ENCODE measurements around the gene NHSL2.
A peak's percentile ranks its signal among the peaks of the same experiment; 100 is the strongest.

NHSL2 gene

DNA sequence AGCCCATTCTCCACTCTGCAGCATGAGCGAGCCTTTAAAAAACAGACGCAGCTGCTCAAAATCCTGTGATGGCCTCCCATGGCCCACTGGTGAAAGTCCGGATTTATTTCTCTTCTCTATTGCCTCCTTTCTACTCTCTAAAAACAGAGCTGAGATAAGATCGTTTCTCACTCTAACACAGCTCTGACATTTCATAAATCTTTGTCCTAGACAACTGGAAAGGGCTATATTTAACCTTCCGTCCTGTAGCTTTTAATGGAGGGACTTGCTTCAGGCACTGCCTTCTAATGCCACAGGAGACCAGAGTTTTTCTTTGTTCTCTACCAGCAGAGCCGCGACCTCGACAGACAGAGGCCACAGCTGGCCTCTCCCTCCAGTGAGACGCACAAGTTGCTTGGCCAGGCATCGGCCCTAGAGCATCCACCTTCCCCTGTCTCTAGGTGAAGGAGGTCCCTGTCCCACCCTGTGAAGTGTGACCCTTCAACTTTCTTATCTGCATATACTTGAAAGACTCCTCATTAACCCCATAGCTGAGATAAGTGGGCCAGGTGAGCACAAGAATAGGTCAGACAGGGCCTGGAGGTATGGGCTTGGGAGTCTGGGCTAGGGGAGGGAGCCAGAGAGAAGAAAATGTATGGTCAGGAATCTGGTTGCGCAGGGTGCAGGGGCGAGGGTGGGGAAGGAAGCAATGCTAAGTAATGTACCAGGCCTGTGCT lies 171.1 kb downstream of the NHSL2 start:
- no peak for DNase-seq

GRCh38 chrX:72083291-72083690 lies 172.6 kb downstream of the NHSL2 start:
- no peak for DNase-seq

DNA sequence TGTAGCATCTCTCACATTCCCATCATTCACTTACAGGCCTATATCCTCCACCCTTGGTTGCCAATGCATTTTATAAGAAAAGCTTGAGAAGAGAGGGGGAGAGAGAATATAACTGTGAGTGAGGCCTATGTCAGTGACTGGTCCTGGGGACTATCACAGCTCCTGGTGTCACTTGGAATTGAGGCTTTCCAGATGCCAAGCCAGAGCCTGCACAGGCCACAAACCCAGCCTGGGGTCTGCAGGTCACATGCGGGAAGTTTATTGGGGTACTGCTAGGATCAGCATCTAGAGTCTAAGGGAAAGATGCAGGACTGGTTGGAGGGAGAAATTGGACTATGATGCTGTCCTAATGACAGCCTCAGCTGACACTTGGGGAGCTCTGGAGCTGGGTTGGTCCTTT lies 173.5 kb downstream of the NHSL2 start:
- DNase-seq = no peak

DNA sequence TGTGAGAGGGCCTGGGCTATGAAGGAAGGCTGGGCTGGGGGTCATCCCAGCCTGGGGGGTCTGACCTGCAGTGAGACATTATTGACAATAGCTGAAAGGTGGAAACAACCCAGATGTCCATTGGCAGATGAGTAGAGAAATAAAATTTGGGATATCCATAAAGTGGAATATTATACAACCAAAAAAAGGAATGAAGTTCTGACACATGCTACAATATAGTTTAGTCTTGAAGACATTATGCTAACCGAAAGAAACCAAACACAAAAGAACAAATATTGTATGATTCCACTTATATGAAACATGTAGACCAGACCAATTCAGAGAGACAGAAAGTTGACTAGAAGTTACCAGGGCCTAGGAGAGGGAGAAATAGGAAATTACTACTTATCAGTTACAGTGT lies 176.3 kb downstream of the NHSL2 start:
- DNase-seq = no peak

DNA sequence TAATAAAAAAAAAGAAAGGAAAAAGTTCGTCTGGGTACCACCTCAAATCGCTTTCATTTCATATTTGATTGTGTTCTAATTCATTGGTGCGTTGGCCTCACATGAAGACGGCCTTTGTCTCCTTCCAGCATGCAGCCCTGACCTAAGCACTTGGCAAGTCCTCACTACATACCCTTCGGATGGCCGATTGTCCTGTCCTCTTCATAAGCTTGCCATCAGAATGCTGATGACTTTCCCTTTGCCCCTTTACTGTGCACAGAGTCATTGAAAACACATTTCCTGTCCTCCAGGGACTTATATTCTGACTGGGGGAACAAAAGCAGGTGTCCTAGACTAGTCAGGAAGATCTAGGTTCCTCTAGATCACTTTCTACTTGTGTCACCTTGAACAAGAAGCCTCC lies 178.1 kb downstream of the NHSL2 start:
- no peak for DNase-seq

DNA sequence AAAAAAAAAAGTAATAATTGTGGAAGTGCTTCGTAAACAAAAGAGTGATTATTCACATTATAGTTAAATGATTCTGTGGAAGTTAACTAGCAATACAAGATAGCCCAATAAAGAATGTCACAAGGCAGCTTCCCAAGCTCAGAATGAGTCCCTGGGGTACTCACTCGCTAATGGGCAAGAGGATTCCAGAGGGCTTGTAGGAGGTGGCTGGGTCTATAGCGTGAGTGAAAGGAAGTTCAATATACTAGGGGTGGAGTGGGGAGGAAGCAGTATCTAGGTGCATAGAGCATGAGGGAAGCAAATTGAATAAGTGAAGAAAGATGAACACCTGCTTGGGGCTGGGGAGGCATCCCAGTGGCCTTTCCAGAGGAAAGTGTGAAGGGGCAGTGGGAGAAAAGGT lies 178.6 kb downstream of the NHSL2 start:
- DNase-seq = no peak

DNA sequence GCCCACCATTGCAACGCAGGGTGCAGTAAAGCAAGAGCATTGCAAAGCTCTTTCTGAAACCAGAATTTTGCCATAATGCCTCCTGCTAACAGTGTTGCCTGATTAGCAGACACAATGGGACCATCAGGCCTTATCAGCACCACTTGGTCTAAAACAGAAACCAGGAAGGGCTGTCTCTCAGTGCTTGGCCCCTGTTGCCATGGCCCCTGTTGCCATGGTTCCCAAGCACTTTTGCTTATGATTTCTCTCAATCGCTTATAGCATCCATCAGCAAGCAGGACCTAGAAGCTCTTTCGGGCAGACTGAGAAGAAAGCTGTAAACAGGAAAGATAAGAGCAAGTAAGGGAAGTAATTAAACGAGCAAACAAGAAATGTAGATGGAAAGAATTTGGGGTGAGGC lies 184.2 kb downstream of the NHSL2 start:
- DNase-seq = peak; percentile 87

DNA sequence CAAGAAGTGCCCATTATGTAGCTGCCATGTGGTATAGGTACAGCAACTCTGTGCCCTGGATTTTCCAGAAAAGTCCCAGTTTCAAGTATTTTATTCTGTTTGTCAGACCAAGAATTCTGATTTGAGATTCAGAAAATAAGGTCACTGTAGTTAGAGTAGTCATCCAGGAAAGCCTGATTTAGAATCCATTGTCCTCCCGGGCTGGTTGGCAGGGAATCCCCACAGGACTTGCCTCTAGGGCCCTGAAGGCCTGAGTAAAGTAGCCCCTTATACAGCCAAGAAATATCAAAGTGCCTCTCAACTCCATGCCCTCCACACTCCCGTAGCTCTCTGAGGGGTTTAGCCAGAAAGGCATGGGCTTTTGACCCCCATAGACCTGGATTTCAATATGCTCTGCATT lies 184.7 kb downstream of the NHSL2 start:
- DNase-seq = no peak

GRCh38 chrX:72097098-72097497 lies 186.5 kb downstream of the NHSL2 start:
- DNase-seq = no peak

DNA sequence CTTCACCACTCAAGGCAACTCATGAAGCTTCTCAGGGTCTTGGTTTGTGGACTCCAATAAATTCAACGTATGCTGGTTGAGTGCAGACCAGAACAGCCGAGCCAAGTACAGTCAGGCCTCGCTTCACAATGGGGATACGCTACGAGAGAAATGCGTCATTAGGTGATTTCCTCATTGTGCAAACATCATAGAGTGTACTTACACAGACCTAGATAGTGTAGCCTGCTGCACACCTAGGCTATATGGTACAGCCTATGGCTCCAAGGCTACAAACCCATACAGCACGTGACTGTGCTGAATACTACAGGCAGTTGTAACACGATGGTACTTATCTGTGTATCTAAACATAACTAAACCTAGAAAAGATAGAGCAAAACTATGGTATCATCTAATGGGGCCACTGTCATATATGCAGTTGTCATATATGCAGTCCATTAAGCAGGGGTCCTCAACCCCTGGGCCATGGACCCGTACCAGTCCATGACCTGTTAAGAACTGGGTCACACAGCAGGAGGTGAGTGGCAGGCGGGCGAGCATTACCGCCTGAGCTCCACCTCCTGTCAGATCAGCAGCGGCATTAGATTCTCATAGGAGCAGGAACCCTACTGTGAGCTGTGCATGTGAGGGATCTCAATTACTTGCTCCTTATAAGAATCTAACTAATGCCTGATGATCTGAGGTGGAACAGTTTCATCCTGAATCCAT lies 189.6 kb downstream of the NHSL2 start:
- peak; percentile 57 for DNase-seq

DNA sequence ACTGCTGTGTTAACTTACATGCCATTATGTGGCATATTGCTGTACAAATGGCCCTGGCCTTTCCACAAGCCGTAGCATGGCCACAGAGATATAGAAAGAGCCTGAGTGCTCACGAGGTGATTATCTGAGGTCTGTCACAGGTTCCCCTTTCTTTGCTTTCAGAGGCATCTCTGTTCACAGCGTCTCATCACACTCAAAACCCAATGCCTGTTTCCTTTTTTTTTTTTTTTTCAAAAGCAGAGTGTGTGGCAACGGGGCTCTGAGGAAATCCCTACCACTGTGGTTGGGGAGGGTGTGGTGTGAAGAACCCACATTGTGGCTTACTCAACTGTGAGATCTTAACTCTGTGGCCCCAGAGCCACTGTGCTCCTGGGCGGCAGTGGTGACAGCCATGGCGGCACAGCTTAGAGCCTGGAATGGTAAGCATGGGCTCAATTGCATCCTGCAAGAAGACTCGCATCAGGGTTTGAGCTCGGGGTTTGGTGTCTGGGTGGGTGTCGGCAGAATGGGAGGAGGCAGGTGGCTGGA lies 190.2 kb downstream of the NHSL2 start:
- peak; percentile 85 for DNase-seq

- DNase-seq = no peak
These were observed 191.0 kb downstream of the NHSL2 start for GRCh38 chrX:72101597-72102037.

- no peak for DNase-seq
These were observed 191.5 kb downstream of the NHSL2 start for GRCh38 chrX:72102126-72102525.

- no peak for DNase-seq
These were observed 192.1 kb downstream of the NHSL2 start for GRCh38 chrX:72102760-72103159.

GRCh38 chrX:72105436-72105835 lies 194.8 kb downstream of the NHSL2 start:
- peak; percentile 81 for DNase-seq

GRCh38 chrX:72107320-72107719 lies 196.7 kb downstream of the NHSL2 start:
- DNase-seq = peak; percentile 67

GRCh38 chrX:72107841-72108595 lies 197.4 kb downstream of the NHSL2 start:
- peak; percentile 40 for DNase-seq

GRCh38 chrX:72108666-72109065 lies 198.0 kb downstream of the NHSL2 start:
- no peak for DNase-seq

DNA sequence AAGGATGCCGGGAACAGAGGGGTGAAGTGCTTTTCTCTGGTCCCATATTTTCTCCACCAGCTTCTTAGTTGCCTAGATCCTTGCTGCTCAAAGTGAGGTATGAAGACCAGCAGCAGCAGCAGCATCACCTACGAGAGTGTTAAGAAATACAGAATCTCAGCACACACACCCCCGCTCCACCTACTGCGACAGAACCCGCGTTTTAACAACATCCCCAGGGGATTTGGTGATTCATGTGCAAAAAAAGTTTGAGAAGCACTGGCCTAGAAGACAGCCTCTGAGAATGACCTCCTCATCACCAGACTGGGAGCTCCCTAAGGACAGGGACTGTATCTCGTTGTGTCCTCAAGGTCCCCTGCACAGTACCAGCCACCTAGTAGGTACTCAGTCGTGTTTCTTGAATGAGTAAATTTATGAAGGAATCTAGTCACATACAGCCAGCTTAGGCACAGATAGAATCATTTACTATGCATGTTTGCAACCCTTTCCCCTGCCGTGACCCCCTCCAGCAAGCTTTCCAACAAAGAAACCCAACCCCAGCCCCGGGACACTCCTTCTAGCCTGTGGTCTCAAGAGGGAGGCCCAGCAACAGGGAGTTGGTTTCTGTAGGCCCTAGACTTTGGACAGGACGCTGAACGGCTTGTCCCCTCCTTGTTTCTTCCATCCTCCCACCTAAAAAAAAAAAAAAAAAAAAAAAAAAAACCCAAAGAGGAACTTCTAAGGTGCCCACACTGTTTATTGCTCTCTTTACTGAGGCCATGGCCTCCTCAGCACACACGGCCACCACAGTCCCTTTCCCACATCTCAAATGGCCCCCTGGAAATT lies 199.6 kb downstream of the NHSL2 start:
- no peak for DNase-seq

GRCh38 chrX:72110876-72111708 lies 200.4 kb downstream of the NHSL2 start:
- DNase-seq = no peak

GRCh38 chrX:72113461-72113860 lies 202.8 kb downstream of the NHSL2 start:
- no peak for DNase-seq

- no peak for DNase-seq
These were observed 203.7 kb downstream of the NHSL2 start for GRCh38 chrX:72114306-72114705.
